ENCODE data around the gene SMIM31.

Gene SMIM31

GRCh38 chr4:164813554-164813953 lies 59.6 kb downstream of the SMIM31 start:
- DNase-seq (ENCODE audit: extremely low spot score): no peak
- TF ChIP-seq CTCF (IDR thresholded peaks at IDR 0.05; ENCODE audit: control extremely low read depth, extremely low read depth, low read depth, missing control alignments): no peak
- ChIA-PET POLR2A (no interaction called here), CTCF (no interaction called here)

GRCh38 chr4:164815711-164816110 lies 61.8 kb downstream of the SMIM31 start:
- ChIA-PET POLR2A (no interaction called here), CTCF (no interaction called here)
- no peak for DNase-seq (ENCODE audit: extremely low spot score)
- no peak for TF ChIP-seq CTCF (IDR thresholded peaks at IDR 0.05; ENCODE audit: control extremely low read depth, extremely low read depth, low read depth, missing control alignments)

GRCh38 chr4:164819366-164819765 lies 65.4 kb downstream of the SMIM31 start:
- DNase-seq (ENCODE audit: extremely low spot score): no peak
- CTCF ChIA-PET: interaction anchor here (1.0 to 1.3 kb wide), 3 partner anchors 10 to 52 kb away, joined by 3 read pairs; no protein-coding TSS in a partner anchor
- no peak for TF ChIP-seq CTCF (IDR thresholded peaks at IDR 0.05; ENCODE audit: control extremely low read depth, extremely low read depth, low read depth, missing control alignments)
- POLR2A ChIA-PET: no interaction called here

- CTCF ChIA-PET: interaction anchor here (1.3 kb wide), 1 partner anchor 43 kb away, joined by 3 read pairs; no protein-coding TSS in a partner anchor
- POLR2A ChIA-PET: no interaction called here
- no peak for TF ChIP-seq CTCF (IDR thresholded peaks at IDR 0.05; ENCODE audit: control extremely low read depth, extremely low read depth, low read depth, missing control alignments)
- no peak for DNase-seq (ENCODE audit: extremely low spot score)
These were observed 67.8 kb downstream of the SMIM31 start for GRCh38 chr4:164821711-164822110.

GRCh38 chr4:164824581-164824980 lies 70.7 kb downstream of the SMIM31 start:
- TF ChIP-seq CTCF (IDR thresholded peaks at IDR 0.05; ENCODE audit: control extremely low read depth, extremely low read depth, low read depth, missing control alignments): no peak
- CTCF ChIA-PET: no interaction called here
- DNase-seq (ENCODE audit: extremely low spot score): no peak
- POLR2A ChIA-PET: no interaction called here

- ChIA-PET POLR2A (no interaction called here), CTCF (interaction anchor here (1.2 to 1.4 kb wide), 2 partner anchors 9 to 13 kb away, joined by 3 to 4 read pairs; no protein-coding TSS in a partner anchor)
- no peak for DNase-seq (ENCODE audit: extremely low spot score)
- no peak for TF ChIP-seq CTCF (IDR thresholded peaks at IDR 0.05; ENCODE audit: control extremely low read depth, extremely low read depth, low read depth, missing control alignments)
These were observed 75.0 kb downstream of the SMIM31 start for GRCh38 chr4:164828955-164829354.

GRCh38 chr4:164846566-164846965 lies 92.6 kb downstream of the SMIM31 start:
- ChIA-PET CTCF (no interaction called here), POLR2A (no interaction called here)
- no peak for DNase-seq (ENCODE audit: extremely low spot score)
- no peak for TF ChIP-seq CTCF (IDR thresholded peaks at IDR 0.05; ENCODE audit: control extremely low read depth, extremely low read depth, low read depth, missing control alignments)
